Upper lobe of left lung (tissue), 4 donors: ENCODE results near the gene ARAP3.

ENCODE experiments used
- CTCF ChIP-seq, 6 experiments: fragments of 450-650 bp in 4 of 6; fragments of 200-600 bp in 2 of 6; sonication (generic) in 2 of 6; IDR thresholded peaks; one replicate each; pipeline ENCODE4 v1.5.1; 2016 to 2019; ENCODE audit warnings: antibody characterized with exemption in 6 of 6
- POLR2A ChIP-seq, 4 donors: fragments of 450-650 bp; IDR thresholded peaks; one replicate each; pipeline ENCODE4 v1.5.1; 2016 to 2017; ENCODE audit warnings: antibody characterized with exemption in 4 of 4, mild to moderate bottlenecking in 2 of 4

- TF ChIP-seq POLR2A (IDR thresholded peaks at IDR 0.05) (no peak), CTCF (IDR thresholded peaks at IDR 0.05) (no peak)
These were observed 29.7 kb upstream of the ARAP3 start for GRCh38 chr5:141711687-141712086.
